Measurements from ENCODE around the gene DUSP2.
"Not testable (repeated sequence)": the region's sequence is repeated elsewhere in the genome, so short reads cannot be mapped to it uniquely, and the experiment has no call there.

DUSP2 gene

GRCh38 chr2:96161898-96162297 is 16.7 kb upstream of the DUSP2 start:
- H3K4me1 ChIP-seq (ENCODE audit: control insufficient read depth, insufficient read depth, low read length), result peaks cover 7% of the 10 kb centered on the region; the same call in 1 of the 2 replicates
- no peak overlapping the region for H3K9ac ChIP-seq (ENCODE audit: low read depth, low read length)
- H3K36me3 ChIP-seq (ENCODE audit: control insufficient read depth, insufficient read depth, low read length), result no peaks in the 10 kb centered on the region
- H3K9me3 ChIP-seq (ENCODE audit: control insufficient read depth, insufficient read depth, low read length), result no peaks in the 10 kb centered on the region
- no peak overlapping the region for H3K27ac ChIP-seq (ENCODE audit: low read depth, low read length)
- no peak overlapping the region for H3K4me3 ChIP-seq (ENCODE audit: low read depth, low read length)
- no peaks in the 10 kb centered on the region for H3K27me3 ChIP-seq (ENCODE audit: control insufficient read depth, insufficient read depth, low read length)

GRCh38 chr2:96160366-96160765 is 15.1 kb upstream of the DUSP2 start:
- not testable (repeated sequence) for H3K4me3 ChIP-seq (ENCODE audit: low read depth, low read length); H3K36me3 ChIP-seq (ENCODE audit: control insufficient read depth, insufficient read depth, low read length); H3K4me1 ChIP-seq (ENCODE audit: control insufficient read depth, insufficient read depth, low read length); H3K9ac ChIP-seq (ENCODE audit: low read depth, low read length); H3K27me3 ChIP-seq (ENCODE audit: control insufficient read depth, insufficient read depth, low read length); H3K9me3 ChIP-seq (ENCODE audit: control insufficient read depth, insufficient read depth, low read length); H3K27ac ChIP-seq (ENCODE audit: low read depth, low read length)

GRCh38 chr2:96159084-96159830 is 14.0 kb upstream of the DUSP2 start:
- no peaks in the 10 kb centered on the region for H3K36me3 ChIP-seq (ENCODE audit: control insufficient read depth, insufficient read depth, low read length)
- no peaks in the 10 kb centered on the region for H3K9me3 ChIP-seq (ENCODE audit: control insufficient read depth, insufficient read depth, low read length)
- H3K27me3 ChIP-seq (ENCODE audit: control insufficient read depth, insufficient read depth, low read length), result no peaks in the 10 kb centered on the region
- no peak overlapping the region for H3K27ac ChIP-seq (ENCODE audit: low read depth, low read length)
- no peak overlapping the region for H3K4me3 ChIP-seq (ENCODE audit: low read depth, low read length)
- H3K9ac ChIP-seq (ENCODE audit: low read depth, low read length), result no peak overlapping the region
- peaks cover 2% of the 10 kb centered on the region; the same call in 1 of the 2 replicates for H3K4me1 ChIP-seq (ENCODE audit: control insufficient read depth, insufficient read depth, low read length)

GRCh38 chr2:96158554-96158940 is 13.3 kb upstream of the DUSP2 start:
- Histone ChIP-seq H3K36me3 (ENCODE audit: control insufficient read depth, insufficient read depth, low read length) (no peaks in the 10 kb centered on the region), H3K27ac (ENCODE audit: low read depth, low read length) (no peak overlapping the region), H3K4me1 (ENCODE audit: control insufficient read depth, insufficient read depth, low read length) (no peaks in the 10 kb centered on the region), H3K9ac (ENCODE audit: low read depth, low read length) (no peak overlapping the region), H3K4me3 (ENCODE audit: low read depth, low read length) (no peak overlapping the region), H3K27me3 (ENCODE audit: control insufficient read depth, insufficient read depth, low read length) (no peaks in the 10 kb centered on the region), H3K9me3 (ENCODE audit: control insufficient read depth, insufficient read depth, low read length) (no peaks in the 10 kb centered on the region)

GRCh38 chr2:96157649-96158553 is 12.7 kb upstream of the DUSP2 start:
- H3K36me3 ChIP-seq (ENCODE audit: control insufficient read depth, insufficient read depth, low read length), result no peaks in the 10 kb centered on the region
- H3K9ac ChIP-seq (ENCODE audit: low read depth, low read length), result no peak overlapping the region
- no peak overlapping the region for H3K4me3 ChIP-seq (ENCODE audit: low read depth, low read length)
- no peaks in the 10 kb centered on the region for H3K9me3 ChIP-seq (ENCODE audit: control insufficient read depth, insufficient read depth, low read length)
- H3K4me1 ChIP-seq (ENCODE audit: control insufficient read depth, insufficient read depth, low read length), result 0 out of 2 replicates have a peak, but pooled peaks cover 3% of the 10 kb centered on the region
- H3K27ac ChIP-seq (ENCODE audit: low read depth, low read length), result no peak overlapping the region
- no peaks in the 10 kb centered on the region for H3K27me3 ChIP-seq (ENCODE audit: control insufficient read depth, insufficient read depth, low read length)

GRCh38 chr2:96156926-96157648 is 11.8 kb upstream of the DUSP2 start:
- H3K9ac ChIP-seq (ENCODE audit: low read depth, low read length), result no peak overlapping the region
- H3K9me3 ChIP-seq (ENCODE audit: control insufficient read depth, insufficient read depth, low read length), result no peaks in the 10 kb centered on the region
- H3K27me3 ChIP-seq (ENCODE audit: control insufficient read depth, insufficient read depth, low read length), result no peaks in the 10 kb centered on the region
- H3K27ac ChIP-seq (ENCODE audit: low read depth, low read length), result no peak overlapping the region
- no peaks in the 10 kb centered on the region for H3K36me3 ChIP-seq (ENCODE audit: control insufficient read depth, insufficient read depth, low read length)
- H3K4me3 ChIP-seq (ENCODE audit: low read depth, low read length), result no peak overlapping the region
- H3K4me1 ChIP-seq (ENCODE audit: control insufficient read depth, insufficient read depth, low read length), result peaks cover 6% of the 10 kb centered on the region; the same call in 1 of the 2 replicates

GRCh38 chr2:96156011-96156820 is 11.0 kb upstream of the DUSP2 start:
- Histone ChIP-seq H3K27ac (ENCODE audit: low read depth, low read length) (no peak overlapping the region), H3K4me1 (ENCODE audit: control insufficient read depth, insufficient read depth, low read length) (peaks cover 6% of the 10 kb centered on the region; the same call in 1 of the 2 replicates), H3K4me3 (ENCODE audit: low read depth, low read length) (no peak overlapping the region), H3K36me3 (ENCODE audit: control insufficient read depth, insufficient read depth, low read length) (no peaks in the 10 kb centered on the region), H3K27me3 (ENCODE audit: control insufficient read depth, insufficient read depth, low read length) (no peaks in the 10 kb centered on the region), H3K9ac (ENCODE audit: low read depth, low read length) (no peak overlapping the region), H3K9me3 (ENCODE audit: control insufficient read depth, insufficient read depth, low read length) (no peaks in the 10 kb centered on the region)

- Histone ChIP-seq H3K9ac (ENCODE audit: low read depth, low read length) (no peak overlapping the region), H3K36me3 (ENCODE audit: control insufficient read depth, insufficient read depth, low read length) (no peaks in the 10 kb centered on the region), H3K4me3 (ENCODE audit: low read depth, low read length) (no peak overlapping the region), H3K9me3 (ENCODE audit: control insufficient read depth, insufficient read depth, low read length) (no peaks in the 10 kb centered on the region), H3K27me3 (ENCODE audit: control insufficient read depth, insufficient read depth, low read length) (no peaks in the 10 kb centered on the region), H3K4me1 (ENCODE audit: control insufficient read depth, insufficient read depth, low read length) (peaks cover 6% of the 10 kb centered on the region; the same call in 1 of the 2 replicates), H3K27ac (ENCODE audit: low read depth, low read length) (no peak overlapping the region)
These were observed 9.5 kb upstream of the DUSP2 start for GRCh38 chr2:96154506-96155380.

- Histone ChIP-seq H3K36me3 (ENCODE audit: control insufficient read depth, insufficient read depth, low read length) (no peaks in the 10 kb centered on the region), H3K9ac (ENCODE audit: low read depth, low read length) (no peak overlapping the region), H3K4me1 (ENCODE audit: control insufficient read depth, insufficient read depth, low read length) (peaks cover 7% of the 10 kb centered on the region; the same call in 1 of the 2 replicates), H3K27me3 (ENCODE audit: control insufficient read depth, insufficient read depth, low read length) (no peaks in the 10 kb centered on the region), H3K27ac (ENCODE audit: low read depth, low read length) (no peak overlapping the region), H3K9me3 (ENCODE audit: control insufficient read depth, insufficient read depth, low read length) (no peaks in the 10 kb centered on the region), H3K4me3 (ENCODE audit: low read depth, low read length) (no peak overlapping the region)
These were observed 8.8 kb upstream of the DUSP2 start for GRCh38 chr2:96153991-96154431.
